Middle frontal gyrus (tissue), 1 donor: ENCODE measurements around the gene MFAP2.

ENCODE experiments used
- DNase-seq: peaks from one replicate; pipeline ENCODE4 v3.0.0-alpha.2; 2015; ENCODE audit warnings: low spot score; ENCODE audit errors: extremely low spot score

MFAP2 gene

GRCh38 chr1:16981269-16981849, 939 bp upstream of the MFAP2 start:
- DNase-seq = no peak

GRCh38 chr1:16979475-16980327, 719 bp downstream of the MFAP2 start:
- no peak for DNase-seq

GRCh38 chr1:16978567-16979474, 1.6 kb downstream of the MFAP2 start:
- no peak for DNase-seq

GRCh38 chr1:16978139-16978538, 2.3 kb downstream of the MFAP2 start:
- no peak for DNase-seq

- DNase-seq = no peak
Measured at GRCh38 chr1:16977377-16977776, 3.0 kb downstream of the MFAP2 start.

GRCh38 chr1:16976966-16977365, 3.5 kb downstream of the MFAP2 start:
- no peak for DNase-seq

GRCh38 chr1:16975838-16976237, 4.6 kb downstream of the MFAP2 start:
- DNase-seq = no peak

GRCh38 chr1:16975211-16975610, 5.2 kb downstream of the MFAP2 start:
- no peak for DNase-seq

- no peak for DNase-seq
Measured at GRCh38 chr1:16973215-16973614, 7.2 kb downstream of the MFAP2 start.

- DNase-seq = no peak
Measured at GRCh38 chr1:16972189-16972895, 8.1 kb downstream of the MFAP2 start.

- DNase-seq = no peak
Measured at GRCh38 chr1:16971341-16972188, 8.9 kb downstream of the MFAP2 start.

- DNase-seq = no peak
Measured at GRCh38 chr1:16970132-16970910, 10.1 kb downstream of the MFAP2 start.

- no peak for DNase-seq
Measured at GRCh38 chr1:16969651-16970050, 10.8 kb downstream of the MFAP2 start.

GRCh38 chr1:16969057-16969611, 11.3 kb downstream of the MFAP2 start:
- no peak for DNase-seq

GRCh38 chr1:16968372-16968771, 12.0 kb downstream of the MFAP2 start:
- no peak for DNase-seq

- DNase-seq = no peak
Measured at GRCh38 chr1:16967962-16968361, 12.5 kb downstream of the MFAP2 start.

- DNase-seq = no peak
Measured at GRCh38 chr1:16967095-16967575, 13.3 kb downstream of the MFAP2 start.

GRCh38 chr1:16966282-16966681, 14.1 kb downstream of the MFAP2 start:
- DNase-seq = no peak

- no peak for DNase-seq
Measured at GRCh38 chr1:16965486-16966067, 14.8 kb downstream of the MFAP2 start.
